Activated CD4-positive, alpha-beta T cell treated with anti-CD3 and anti-CD28 coated beads for 48 hours (primary cell): Measurements from ENCODE around the gene DPY19L1.
"Not testable (repeated sequence)": the region's sequence is repeated elsewhere in the genome, so short reads cannot be mapped to it uniquely, and the experiment has no call there.

Source experiments
- DNase-seq: peaks from one replicate; pipeline ENCODE4 v3.0.0-alpha.2; 2020

DPY19L1 gene

DNA sequence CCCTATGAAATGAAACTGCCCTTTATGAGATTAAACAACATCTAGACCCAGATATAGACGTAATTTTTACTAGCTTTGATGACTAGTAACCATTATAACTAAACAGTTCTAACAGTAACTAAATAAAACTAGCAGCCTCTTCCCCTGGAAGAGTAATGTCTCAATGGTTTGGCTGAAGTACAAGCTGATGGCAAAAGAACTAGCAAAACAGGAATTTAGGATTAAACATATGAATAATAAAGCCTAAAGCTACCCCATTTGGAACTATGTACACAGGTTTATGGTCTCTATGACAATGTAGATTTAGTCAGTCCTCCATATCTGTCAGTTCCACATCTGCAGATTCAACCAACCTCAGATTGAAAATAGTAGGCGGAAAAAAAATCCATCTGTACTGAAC lies 6.4 kb downstream of the DPY19L1 start:
- DNase-seq, result no peak

DNA sequence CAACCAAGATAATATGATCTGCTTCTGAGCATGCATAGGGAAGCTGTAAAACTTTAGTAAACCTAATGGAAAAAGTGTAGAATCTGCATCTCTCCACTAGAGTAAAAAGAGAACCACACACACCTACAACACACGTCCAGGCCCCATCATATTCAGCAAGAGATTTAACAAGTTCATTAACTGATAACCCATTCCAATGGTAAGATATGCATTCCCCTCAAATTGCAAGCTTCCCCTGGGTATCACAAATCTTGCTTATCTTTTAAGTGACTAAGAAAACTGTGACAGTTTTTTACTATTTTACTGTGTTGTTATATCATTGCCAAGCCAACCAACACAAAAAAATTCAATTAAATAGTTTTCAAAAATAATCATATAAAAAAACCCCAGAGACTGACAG lies 8.0 kb downstream of the DPY19L1 start:
- DNase-seq, result no peak

DNA sequence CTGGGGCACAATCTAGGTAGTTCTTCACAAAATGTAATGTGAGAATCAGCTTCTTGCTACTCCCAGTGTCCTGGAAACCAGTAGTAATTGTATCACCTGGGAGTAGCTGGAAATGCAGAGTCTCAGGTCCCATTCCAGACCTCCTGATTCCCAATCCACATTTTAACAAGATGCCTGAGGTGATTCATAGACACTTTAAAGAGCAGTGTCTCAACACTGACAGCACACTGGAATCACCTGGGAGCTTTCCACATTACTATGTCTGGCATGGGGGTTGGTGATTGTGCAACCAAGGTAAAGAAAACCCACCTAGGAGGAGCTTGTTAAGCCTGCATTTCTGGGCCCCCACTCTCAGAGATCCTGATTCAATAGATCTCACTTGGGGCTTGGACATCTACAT lies 11.1 kb downstream of the DPY19L1 start:
- DNase-seq, result no peak

DNA sequence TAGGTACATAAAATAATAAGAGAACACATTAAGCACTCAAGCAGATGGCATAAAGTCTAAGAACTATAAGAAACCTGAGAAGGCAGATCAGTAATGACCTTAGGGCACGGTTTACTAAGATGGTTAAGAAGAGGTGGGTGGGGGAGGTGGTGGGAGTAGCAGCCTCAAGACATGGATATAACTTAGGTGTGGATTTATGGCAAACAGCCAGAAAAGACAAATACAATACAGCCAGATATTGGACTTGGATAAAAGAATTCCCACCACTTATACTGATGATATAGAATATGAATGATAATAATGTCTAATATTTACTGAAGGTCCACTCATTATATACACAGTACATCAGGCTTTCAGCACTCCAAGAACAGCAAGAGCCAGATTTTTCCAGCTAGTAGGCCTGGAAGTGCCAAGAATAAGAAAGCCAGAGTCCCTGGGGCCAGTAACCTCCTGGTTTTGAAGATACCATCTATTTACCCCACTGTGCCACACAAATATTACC lies 11.9 kb downstream of the DPY19L1 start:
- DNase-seq, result no peak

DNA sequence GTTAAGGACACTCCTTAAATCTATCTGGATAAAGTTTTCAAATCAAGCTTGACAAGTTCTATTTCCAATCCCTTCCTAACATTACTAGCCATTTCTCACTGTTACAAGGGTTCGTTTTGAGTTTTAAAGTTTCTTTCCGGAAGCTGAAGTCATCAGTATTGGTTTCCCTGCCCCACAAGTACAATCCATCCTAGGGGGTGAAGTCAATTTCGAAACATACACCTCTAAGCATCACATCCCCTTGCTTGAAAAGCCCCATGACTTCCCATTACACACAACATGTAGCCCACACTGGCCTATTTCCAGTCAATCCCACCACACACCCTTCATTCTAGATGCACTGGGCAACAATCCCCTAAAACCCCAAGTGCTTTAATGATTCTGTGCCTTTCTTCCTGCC lies 13.0 kb downstream of the DPY19L1 start:
- no peak for DNase-seq

DNA sequence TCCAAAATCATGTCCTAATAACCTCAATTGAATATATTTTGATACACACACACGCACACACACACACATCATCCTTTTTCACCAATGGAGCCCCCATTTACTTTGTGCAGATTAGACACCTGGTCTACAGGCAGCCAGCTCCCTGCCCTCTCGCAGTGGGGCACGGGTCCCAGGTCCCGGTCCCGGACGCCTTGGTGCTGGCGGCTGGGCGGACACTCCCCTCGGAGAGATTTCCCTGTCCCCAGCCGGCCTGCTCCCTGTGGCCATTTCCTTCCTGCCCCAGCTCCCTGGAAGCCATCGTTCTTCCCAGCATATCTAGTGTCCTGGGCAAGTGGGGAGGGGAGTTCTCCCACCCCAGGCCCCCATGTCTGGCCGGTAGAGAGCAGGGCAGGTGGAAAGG lies 14.6 kb downstream of the DPY19L1 start:
- DNase-seq, result no peak

DNA sequence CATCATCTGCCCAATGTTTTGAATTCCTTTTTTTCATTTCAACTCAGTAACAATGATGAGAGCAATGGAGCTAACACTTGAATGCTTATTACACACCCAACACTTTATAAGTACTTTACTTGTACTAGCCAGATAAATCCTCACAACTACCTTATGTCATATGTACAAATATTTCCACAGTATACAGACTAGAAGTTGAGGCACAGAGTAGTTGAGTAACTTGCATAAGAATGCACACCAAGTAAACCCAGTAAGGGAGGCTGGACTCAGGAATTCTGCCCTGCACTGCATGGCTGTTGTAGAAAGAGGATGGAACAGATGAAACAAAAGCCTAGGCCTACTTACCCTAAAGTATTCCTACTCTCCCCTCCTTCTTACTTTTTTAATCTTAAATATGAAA lies 15.8 kb downstream of the DPY19L1 start:
- no peak for DNase-seq

DNA sequence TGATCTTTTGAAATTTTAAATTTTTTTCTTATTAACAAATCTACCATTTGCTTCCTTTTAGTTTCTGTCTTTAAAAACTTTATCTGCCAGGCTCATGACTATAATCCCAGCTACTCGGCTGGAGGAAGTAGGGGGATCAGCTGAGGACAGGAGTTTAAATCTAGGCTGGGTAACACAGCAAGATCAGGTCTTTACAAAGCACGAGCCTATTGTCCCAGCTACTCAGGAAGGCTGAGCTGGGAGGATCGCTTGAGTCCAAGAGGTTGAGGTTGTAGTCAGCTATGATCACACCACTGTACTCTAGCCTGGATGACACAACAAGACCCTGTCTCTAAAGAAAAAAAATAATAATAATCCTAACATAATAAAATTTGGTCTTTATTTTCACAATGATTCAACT lies 17.5 kb downstream of the DPY19L1 start:
- DNase-seq, result no peak

DNA sequence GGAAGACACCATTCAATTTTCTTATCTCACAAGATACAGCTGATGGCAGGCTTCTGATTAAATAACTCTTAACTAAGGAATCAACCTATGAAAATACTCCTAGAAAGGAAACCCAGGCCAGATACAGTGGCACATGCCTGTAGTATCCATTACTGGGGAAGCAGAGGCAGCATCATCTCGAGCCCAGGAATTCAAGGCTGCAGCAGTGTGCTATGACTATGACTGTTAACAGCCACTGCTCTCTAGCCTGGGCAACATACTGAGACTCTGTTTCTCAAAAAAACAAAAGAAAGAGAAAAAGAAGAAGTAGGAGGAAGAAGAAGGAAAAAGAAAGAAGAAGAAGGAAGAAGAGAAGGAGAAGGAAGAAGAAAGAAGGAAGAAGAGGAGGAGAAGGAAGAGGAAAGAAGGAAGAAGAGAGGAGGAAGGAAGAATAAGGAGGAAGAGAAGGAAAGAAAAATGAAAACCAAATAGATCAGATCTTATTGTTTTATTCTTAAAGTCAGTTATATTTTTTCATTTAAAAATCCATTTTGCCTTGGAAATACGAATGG lies 18.0 kb downstream of the DPY19L1 start:
- no peak for DNase-seq

DNA sequence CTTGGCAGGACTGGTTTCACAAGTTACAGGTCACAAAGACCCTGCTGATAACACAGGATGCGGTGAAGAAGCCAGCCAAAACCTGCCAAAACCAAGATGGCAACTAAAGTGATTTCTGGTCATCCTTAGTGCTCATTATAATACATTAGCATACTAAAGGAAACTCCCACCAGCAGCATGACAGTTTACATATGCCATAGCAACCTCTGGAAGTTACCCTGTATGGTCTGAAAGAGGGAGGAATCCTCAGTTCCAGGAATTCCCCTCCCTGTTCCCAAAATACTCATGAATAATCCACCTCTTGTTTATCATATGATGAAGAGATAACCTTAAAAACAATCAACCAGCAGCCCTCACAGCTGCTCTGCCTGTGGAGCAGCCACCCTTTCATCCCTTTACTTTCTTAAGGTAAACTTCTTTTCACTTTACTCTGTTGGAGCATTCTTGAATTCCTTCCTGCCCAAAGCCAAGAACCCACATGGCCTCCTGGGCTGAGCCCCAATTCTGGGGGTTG lies 21.9 kb downstream of the DPY19L1 start:
- no peak for DNase-seq

DNA sequence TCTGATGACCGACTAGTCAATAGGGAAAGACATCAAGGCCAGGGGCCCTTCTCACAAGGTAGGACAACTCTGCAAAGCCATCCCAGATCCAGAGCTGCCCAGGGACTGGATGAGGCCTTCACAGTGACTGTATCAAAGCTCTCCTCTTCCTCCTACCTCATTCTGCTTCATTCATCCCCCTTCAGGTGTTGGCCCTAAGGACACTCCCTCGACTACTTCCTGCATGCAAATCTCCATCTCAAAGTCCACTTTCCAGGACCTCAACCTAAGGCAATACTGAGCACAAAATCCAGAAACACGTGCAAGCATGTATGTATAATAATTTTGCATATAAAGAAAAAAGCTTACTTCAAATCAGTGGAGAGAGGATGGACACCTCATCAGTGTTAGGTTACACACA lies 25.1 kb downstream of the DPY19L1 start:
- no peak for DNase-seq

DNA sequence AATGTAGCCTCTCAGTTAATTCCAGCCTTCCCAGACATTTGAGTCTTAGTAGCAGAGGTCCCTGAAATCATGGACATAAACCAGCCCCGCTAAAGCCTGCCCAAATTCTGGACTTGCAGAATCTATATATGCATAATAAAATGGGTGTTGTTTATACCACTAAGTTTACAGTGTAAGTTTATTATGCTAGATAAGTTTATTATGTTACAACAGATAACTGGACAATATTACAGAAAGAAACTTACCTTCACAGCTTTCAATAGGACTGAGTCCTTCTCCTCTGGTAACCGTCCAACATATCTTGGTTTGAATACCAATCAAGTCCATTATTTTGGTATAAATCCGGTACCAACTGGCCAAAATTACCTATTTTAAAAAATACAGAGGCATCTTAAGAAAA lies 26.2 kb downstream of the DPY19L1 start:
- no peak for DNase-seq

DNA sequence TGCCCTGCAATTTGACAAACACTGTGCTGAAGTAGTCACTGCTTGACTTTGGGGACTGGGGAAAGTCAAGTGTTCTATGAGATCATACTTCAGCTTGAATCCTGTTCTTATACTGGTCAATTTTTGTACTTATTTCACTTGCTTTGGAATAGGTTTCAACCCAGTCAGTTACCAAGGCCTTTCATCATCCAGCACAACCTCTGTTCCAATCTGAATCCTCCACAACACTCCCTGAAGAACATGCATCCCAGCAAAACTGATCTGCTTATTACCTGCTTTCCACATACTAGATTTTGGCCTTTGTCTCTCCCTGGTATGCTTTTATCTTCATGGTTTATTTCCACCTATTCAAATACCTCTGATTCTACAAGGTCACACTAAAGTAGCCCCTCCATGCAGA lies 29.5 kb downstream of the DPY19L1 start:
- DNase-seq, result no peak

DNA sequence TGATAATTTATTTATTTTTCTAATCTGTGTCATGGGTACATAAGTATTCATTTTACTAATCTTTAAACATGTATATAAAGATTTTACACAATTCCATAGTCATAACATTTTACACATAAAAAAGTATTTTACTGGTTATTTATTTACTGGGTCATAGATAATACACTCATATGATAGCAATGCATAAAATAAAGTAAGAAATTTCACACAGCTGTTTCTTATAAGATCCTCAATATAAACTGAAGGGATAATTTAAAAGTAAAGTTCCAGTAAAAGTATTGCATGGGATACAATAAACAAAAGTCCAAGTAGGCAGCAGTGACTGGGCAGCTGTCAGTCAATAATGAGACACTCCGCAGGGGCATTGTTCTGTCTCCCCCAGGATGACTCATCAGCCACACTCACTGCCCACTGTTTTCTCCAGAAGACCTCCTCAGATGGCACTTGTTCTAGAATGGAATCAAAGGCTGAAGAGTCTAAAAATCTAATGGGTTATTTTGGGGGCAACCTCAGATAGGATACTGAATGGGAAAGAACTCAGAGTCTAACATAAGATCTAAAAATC lies 32.7 kb downstream of the DPY19L1 start:
- DNase-seq, result no peak

DNA sequence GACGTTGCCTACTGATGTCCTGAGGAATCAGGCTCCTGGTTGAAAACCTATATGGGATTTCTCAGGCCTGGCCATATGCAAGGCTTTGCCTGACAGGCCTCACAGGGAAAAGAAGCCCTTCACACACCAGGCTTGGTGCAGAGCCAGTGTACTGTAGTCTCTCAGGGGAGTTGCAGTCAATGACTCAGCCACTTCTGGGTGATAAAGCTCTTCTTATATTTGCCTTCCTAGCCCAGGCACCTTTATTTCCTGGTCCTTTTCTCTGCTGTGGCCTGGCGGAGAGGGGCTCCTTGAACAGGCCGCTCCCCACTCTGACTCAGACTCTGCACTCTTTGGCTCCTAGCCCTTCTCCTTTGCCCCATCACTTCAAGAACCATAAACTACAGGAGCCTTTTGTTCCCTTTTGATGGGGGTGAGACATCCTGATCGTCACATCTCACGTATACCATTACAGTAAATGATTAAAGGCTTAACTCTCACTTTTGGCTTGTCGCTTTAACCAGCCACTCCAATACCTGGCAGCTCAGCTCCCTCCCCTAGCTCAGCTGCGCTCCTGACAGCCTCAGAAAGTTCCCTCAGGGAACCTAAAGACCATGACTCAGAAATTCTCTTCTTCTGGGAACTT lies 33.5 kb downstream of the DPY19L1 start:
- DNase-seq, result no peak

DNA sequence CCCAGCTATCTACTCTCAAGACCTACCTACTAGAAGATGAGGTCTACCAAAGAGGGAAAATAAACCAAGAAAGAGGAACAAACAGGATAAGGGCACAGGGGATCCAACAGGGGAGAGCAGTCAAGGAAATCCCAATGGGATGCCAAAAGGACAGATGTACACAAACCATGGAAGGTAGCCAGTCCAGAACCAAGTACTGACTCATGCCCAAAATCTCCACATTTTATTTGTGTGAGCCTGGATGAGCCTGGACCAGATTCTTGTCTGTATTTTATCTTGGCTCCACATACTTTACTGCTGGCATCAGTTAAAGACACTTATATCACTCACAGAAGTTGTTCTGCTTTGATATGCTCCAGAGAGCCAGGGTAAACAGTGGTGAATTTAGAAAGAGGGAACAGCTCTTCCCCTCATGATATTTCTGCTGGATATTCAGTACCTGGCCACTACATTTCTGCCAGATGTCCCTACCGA lies 34.1 kb downstream of the DPY19L1 start:
- DNase-seq, result not testable (repeated sequence)

DNA sequence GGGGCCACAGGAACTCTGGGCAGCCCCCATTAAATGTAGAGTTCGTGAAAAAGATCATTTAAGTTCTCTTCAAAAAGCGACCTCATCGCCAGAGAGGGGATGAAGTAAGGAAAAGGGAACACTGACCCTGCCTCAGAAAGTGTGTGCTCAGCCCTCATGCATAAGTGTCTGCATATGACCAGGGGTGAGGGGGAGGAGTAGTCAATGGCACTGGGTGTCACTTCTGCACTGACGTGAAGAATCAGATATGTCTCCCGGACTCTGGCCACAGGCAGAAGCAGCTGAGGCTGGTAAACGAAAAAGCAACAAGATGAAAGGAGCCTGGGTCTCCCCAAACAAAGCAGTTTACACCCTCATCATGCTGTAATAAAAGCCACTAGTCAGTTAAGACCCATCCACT lies 39.0 kb downstream of the DPY19L1 start:
- DNase-seq, result not testable (repeated sequence)

DNA sequence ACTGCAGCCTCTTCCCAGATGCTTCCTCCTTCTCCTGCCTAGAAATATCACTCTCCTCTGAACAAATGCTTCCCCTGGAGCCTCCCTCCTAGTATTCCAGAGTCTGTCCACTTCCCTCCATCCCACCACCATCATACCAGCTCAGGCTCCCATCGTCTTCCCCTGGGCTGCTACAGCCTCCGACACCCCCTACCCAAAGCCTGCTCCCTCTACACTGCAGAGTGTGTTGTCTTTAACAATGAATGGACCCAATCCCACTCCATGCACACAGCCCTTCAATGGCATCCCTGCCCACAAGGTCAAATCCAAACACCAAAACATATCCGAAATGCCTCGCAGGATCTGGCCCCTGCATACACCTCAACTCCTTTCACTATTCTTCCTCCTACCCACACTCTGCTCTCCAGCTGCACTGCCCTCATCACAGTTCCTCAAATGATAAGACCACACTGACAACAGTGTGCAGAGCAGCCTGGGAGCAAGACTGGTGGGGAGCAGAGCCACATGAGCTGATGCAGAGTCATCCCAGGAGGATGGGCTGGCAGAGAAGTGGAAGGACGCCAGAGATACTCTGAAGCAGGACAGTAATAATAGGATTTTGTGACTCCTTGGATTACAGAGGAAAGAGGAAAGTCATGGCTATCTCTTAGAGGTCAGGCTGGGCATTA lies 40.7 kb downstream of the DPY19L1 start:
- DNase-seq, result not testable (repeated sequence)

DNA sequence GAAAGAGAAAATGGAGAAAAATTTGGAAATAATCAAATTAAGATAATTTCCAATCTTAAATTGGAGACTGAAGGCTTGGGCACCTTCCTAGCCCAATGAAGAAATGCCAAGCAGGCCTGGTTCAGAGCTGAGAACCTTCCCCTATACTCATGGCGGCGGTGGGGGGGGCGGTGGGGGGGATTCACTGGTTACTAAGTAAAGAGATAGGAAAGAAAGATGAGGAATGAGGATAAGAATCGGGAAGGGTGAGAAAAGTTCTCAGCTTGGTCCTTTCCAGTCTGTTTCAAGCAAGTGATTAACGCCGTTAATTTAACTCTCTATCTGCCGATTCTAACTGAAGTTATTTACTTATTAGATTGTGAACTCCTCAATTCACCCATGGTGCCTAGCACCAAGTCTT lies 41.5 kb downstream of the DPY19L1 start:
- no peak for DNase-seq

DNA sequence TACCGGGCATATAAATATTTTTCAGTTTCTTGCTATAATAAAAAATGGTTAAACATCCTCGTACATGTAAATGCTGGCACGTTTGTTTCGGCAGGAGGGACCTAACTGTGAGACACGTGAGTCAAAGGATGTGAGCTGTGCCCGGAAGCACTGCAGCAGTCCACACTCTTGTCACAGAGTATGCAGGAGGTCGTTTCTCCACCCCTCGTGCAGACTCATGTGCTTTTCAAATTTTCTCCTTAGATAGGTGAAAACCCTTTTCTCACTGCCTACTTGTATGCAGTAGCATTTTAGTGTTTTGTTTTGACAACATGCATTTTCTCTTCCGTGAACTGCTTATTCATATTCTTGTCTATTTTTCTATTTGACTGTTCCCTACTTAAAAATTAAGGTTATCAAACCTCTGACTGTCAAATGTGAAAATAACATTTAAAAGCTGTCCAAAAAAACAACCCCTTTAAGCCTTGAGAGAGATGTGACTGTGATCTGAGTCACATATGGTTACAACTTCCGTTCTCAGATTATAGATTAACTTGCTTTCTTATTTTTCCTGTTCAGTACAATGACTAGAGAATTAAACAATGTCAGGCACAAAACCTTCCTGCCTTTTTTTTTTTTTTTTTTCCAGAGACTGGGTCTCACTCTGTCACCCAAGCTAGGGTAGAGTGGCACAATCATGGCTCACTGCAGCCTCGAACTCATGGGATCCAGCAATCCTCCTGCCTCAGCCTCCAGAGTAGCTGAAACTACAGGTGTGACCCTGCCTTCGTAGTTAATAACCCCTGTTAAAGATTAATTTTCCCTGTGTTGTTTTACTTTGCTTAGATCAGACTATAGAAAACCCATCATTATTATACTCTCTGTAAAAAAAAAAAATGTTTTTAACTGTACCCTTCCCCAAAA lies 45.1 kb downstream of the DPY19L1 start:
- DNase-seq, result peak; percentile 64

DNA sequence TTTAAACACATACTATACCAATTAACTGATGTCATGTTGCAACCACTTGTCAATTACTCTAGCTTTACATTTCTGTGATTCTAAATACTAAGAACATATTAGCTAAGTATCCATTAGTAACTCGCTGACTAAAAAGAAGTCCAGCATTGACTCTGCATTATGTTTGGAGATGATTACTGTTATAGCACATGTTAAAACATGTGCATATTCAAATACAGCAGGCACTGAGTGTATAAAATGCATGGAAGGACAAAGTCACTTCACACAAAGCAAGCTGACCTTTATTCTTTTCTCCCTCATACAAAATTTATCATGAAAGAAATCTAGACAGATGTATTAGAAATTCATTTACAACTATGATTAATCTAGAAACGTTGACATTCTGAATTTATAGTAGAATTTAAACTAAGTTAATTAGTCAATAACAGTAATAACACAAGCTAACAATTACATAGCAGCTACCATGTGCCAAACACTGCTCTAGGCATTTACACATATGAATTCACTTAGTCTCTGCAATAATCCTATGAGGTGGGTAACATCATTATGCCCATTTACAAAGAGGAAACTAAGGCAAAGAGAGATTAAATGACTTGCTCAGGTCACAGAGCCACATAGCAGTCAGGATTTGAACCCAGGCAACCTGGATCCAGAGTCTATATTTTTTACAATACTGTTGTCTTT lies 48.7 kb downstream of the DPY19L1 start:
- DNase-seq, result not testable (repeated sequence)

DNA sequence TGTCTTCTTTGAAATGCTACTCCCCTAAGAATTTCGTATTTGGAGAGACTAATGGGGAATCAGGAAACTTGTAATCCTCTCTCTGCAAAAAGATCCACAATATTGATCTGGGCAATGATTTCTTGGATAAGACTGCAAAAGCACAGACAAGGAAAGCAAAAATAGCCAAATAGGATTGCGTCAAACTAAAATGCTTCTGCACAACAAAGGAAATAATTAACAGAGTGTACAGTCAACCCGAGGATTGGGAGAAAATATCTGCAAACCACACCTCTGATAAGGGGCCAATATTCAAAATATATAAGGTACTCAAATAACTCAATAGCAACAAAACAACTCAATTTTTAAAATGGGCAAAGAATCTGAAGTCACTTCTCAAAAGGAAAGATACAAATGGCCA lies 52.1 kb downstream of the DPY19L1 start:
- DNase-seq, result not testable (repeated sequence)
